Endothelial cell of umbilical vein (primary cell): ENCODE measurements around the gene TSHB. TPM values are rescaled to one million over a fixed set of nuclear protein-coding genes. Genes with fewer than 3 reads are reported as not detected.

Source experiments
- BruUV-seq: library from RNA; stranded (reverse); fragments of 400-500 nt; replicated peaks from 2 replicates; lab custom pipeline; 2021; lab: Mats Ljungman, UMichigan
- CTCF ChIA-PET: fragments of 300-600, 350-600 bp; sonication (Branson Sonifier 250); formaldehyde crosslinking; loops from one replicate; lab custom pipeline; 2021; ENCODE audit warnings: antibody characterized with exemption, inconsistent platforms; lab: Charles Lee
- POLR2A ChIA-PET: fragments of 300-600, 350-600 bp; sonication (Branson Sonifier 250); formaldehyde crosslinking; loops from one replicate; lab custom pipeline; 2021; ENCODE audit warnings: antibody characterized with exemption, inconsistent platforms; lab: Charles Lee
- DNase-seq: peaks from one replicate; pipeline ENCODE4 v3.0.0-alpha.2; 2011; ENCODE audit warnings: low read depth, low spot score
- FAIRE-seq: peaks from 2 replicates; lab custom pipeline; 2011; peaks lifted over from hg19 to GRCh38; lab: Jason Lieb, UNC
- H2AFZ ChIP-seq: 2 replicates; pipeline ENCODE4 v1.6.0; 2012; ENCODE audit warnings: low read depth, low read length, control low read depth, inconsistent platforms
- H3K27ac ChIP-seq: 2 replicates; pipeline ENCODE4 v1.5.1; 2011; ENCODE audit warnings: low read depth, mild to moderate bottlenecking, control low read depth, low read length, moderate library complexity; ENCODE audit not compliant: insufficient read depth
- H3K27me3 ChIP-seq, 2 experiments: 2 replicates each; pipeline versions ENCODE4 v1.6.0 to v1.6.1; 2011; ENCODE audit warnings: low read length in 2 of 2, mixed read lengths in 1 of 2; ENCODE audit not compliant: control insufficient read depth in 2 of 2, insufficient read depth in 2 of 2
- H3K36me3 ChIP-seq, 2 experiments: 2 replicates in 1 of 2; 3 replicates in 1 of 2; pipeline ENCODE4 v1.5.1; 2011; ENCODE audit warnings: low read length in 2 of 2, mild to moderate bottlenecking in 1 of 2, moderate library complexity in 1 of 2; ENCODE audit not compliant: control insufficient read depth in 2 of 2, insufficient read depth in 2 of 2; ENCODE audit errors: extremely low read depth in 1 of 2
- H3K4me1 ChIP-seq: 3 replicates; pipeline ENCODE4 v1.5.1; 2011; ENCODE audit warnings: mild to moderate bottlenecking, low read length; ENCODE audit not compliant: control insufficient read depth, insufficient read depth; ENCODE audit errors: extremely low read depth
- H3K4me2 ChIP-seq: 2 replicates; pipeline ENCODE4 v1.6.1; 2011; ENCODE audit warnings: low read length, control low read depth, mixed read lengths; ENCODE audit not compliant: insufficient read depth
- H3K4me3 ChIP-seq, 3 experiments: fragments of 200-600 bp in 1 of 3; sonication (generic), shearing (Covaris generic) in 1 of 3; replicated peaks in 1 of 3; 2 replicates each; pipeline ENCODE4 v1.5.1; 2011 to 2016; ENCODE audit warnings: control low read depth in 3 of 3, low read length in 3 of 3, mild to moderate bottlenecking in 2 of 3, inconsistent platforms in 1 of 3, low read depth in 1 of 3, moderate library complexity in 1 of 3; ENCODE audit not compliant: insufficient read depth in 1 of 3
- H3K79me2 ChIP-seq: 2 replicates; pipeline ENCODE4 v1.6.0; 2012; ENCODE audit warnings: low read length, inconsistent platforms; ENCODE audit not compliant: control insufficient read depth, insufficient read depth
- H3K9ac ChIP-seq: replicated peaks from 2 replicates; pipeline ENCODE3; 2011; ENCODE audit warnings: low read length, control low read depth; ENCODE audit not compliant: insufficient read depth; ENCODE audit errors: extremely low read depth
- H3K9me1 ChIP-seq: replicated peaks from 3 replicates; pipeline ENCODE4 v1.6.0; 2011; ENCODE audit warnings: mild to moderate bottlenecking, low read length; ENCODE audit not compliant: control insufficient read depth, insufficient read depth; ENCODE audit errors: extremely low read depth
- H3K9me3 ChIP-seq: replicated peaks from 2 replicates; pipeline ENCODE4 v1.5.1; 2012; ENCODE audit warnings: low read length, inconsistent platforms; ENCODE audit not compliant: control insufficient read depth, insufficient read depth
- H4K20me1 ChIP-seq: replicated peaks from 2 replicates; pipeline ENCODE3; 2011; ENCODE audit warnings: mild to moderate bottlenecking, low read length; ENCODE audit not compliant: control insufficient read depth, insufficient read depth; ENCODE audit errors: extremely low read depth
- CTCF ChIP-seq, 2 donors: IDR thresholded peaks; 1 replicate in 1 of 2; 2 replicates in 1 of 2; pipeline ENCODE4 v1.5.1; 2011; ENCODE audit warnings: low read length in 2 of 2, mild to moderate bottlenecking in 2 of 2, moderate library complexity in 2 of 2, control low read depth in 1 of 2, inconsistent platforms in 1 of 2, low read depth in 1 of 2; ENCODE audit not compliant: insufficient read depth in 1 of 2; ENCODE audit errors: extremely low read depth in 1 of 2
- EZH2 ChIP-seq: IDR thresholded peaks from 2 replicates; pipeline ENCODE4 v1.6.1; 2012; ENCODE audit warnings: borderline replicate concordance, low read depth, mild to moderate bottlenecking, moderate library complexity, low read length, inconsistent platforms; ENCODE audit not compliant: severe bottlenecking
- FOS ChIP-seq: IDR thresholded peaks from 2 replicates; pipeline ENCODE4 v1.6.1; 2011; ENCODE audit warnings: mild to moderate bottlenecking, low read length, moderate library complexity, borderline replicate concordance; ENCODE audit not compliant: insufficient read depth
- GATA2 ChIP-seq: IDR thresholded peaks from 2 replicates; pipeline ENCODE4 v1.7.0; 2011; ENCODE audit warnings: low read depth, mild to moderate bottlenecking, moderate library complexity, mixed read lengths, low read length; ENCODE audit not compliant: insufficient read length, insufficient read depth
- JUN ChIP-seq: IDR thresholded peaks from 2 replicates; pipeline ENCODE4 v1.6.1; 2011; ENCODE audit warnings: borderline replicate concordance, low read depth; ENCODE audit not compliant: insufficient read length, insufficient read depth
- MAX ChIP-seq: IDR thresholded peaks from 2 replicates; pipeline ENCODE4 v1.6.1; 2011; ENCODE audit not compliant: insufficient read depth, insufficient read length
- MYC ChIP-seq: IDR thresholded peaks from one replicate; pipeline ENCODE4 v1.6.1; 2011; ENCODE audit warnings: mild to moderate bottlenecking, low read depth, low read length
- POLR2A ChIP-seq: IDR thresholded peaks from 2 replicates; pipeline ENCODE4 v1.6.1; 2012; ENCODE audit warnings: low read depth, mild to moderate bottlenecking, control low read depth, low read length
- POLR2AphosphoS5 ChIP-seq: IDR thresholded peaks from 2 replicates; pipeline ENCODE4 v1.6.1; 2012; ENCODE audit warnings: low read depth, mild to moderate bottlenecking, control low read depth, low read length, moderate library complexity; ENCODE audit not compliant: insufficient read depth
- dilution Hi-C: fragments of 300-500 bp; cut with MboI; formaldehyde crosslinking; loops from one replicate; pipeline ENCODE4 v1.15.0; 2019; ENCODE audit warnings: low sequenced_read_pairs; ENCODE audit not compliant: extremely low pct_ligation_motif_present
- intact Hi-C: fragments of 100-400 bp; cut with micrococcal nuclease; formaldehyde crosslinking; loops from one replicate; pipeline ENCODE4 v1.10.0; 2022
- polyA plus RNA-seq, 4 experiments: library from polyadenylated mRNA; depleted of rRNA in 3 of 4; stranded (reverse) in 3 of 4; unstranded in 1 of 4; fragments of >200 nt; gene quantifications; 2 replicates each; pipeline versions ENCODE4 v1.2.1 to v1.2.3, GENCODE V29; 2011 to 2012; ENCODE audit warnings: missing spikeins in 1 of 4
- total RNA-seq: library from RNA; stranded (reverse); gene quantifications from 2 replicates; pipeline ENCODE4 v1.2.3, GENCODE V29; 2021

TSHB gene
- total and polyA plus RNA-seq, 2 donors (not counting 3 experiments of a cell fraction or from before 2014, with no cell fraction given), result not detected

GRCh38 chr1:115067161-115067859 is 37.7 kb downstream of the TSHB start:
- Histone ChIP-seq H4K20me1 (no peaks in the 10 kb centered on the region), H3K27me3 (no peaks in the 10 kb centered on the region), H3K36me3 (no peaks in the 10 kb centered on the region), H3K79me2 (no peaks in the 10 kb centered on the region), H3K9me1 (no peaks in the 10 kb centered on the region), H3K27ac (no peak overlapping the region), H3K4me2 (no peak overlapping the region), H3K4me1 (peaks cover 11% of the 10 kb centered on the region), H3K9me3 (no peaks in the 10 kb centered on the region), H2AFZ (no peak overlapping the region), H3K9ac (no peak overlapping the region), H3K4me3 (no peak overlapping the region)
- no peak for FAIRE-seq
- no peak for TF ChIP-seq EZH2
- no peak for TF ChIP-seq MYC
- no peak for TF ChIP-seq POLR2A
- TF ChIP-seq POLR2AphosphoS5, result no peak
- intact Hi-C loops, result loop anchor here (10.0 kb wide), 2 partner anchors 313 to 393 kb away; partner anchors contain the start of genes CSDE1 and DENND2C
- DNase-seq, result no peak
- ChIA-PET POLR2A (no interaction called here), CTCF (interaction anchor here (0.8 to 1.0 kb wide), 2 partner anchors 11 to 15 kb away, joined by 3 read pairs; no protein-coding TSS in a partner anchor)
- no TSS peak for BruUV-seq
- dilution Hi-C loops, result no loop called here

GRCh38 chr1:115068826-115069585 is 39.4 kb downstream of the TSHB start:
- dilution Hi-C loops (no loop called here), intact Hi-C loops (loop anchor here (10.0 kb wide), 2 partner anchors 314 to 394 kb away; partner anchors contain the start of genes CSDE1 and DENND2C)
- no peaks in the 10 kb centered on the region for H3K9me1 ChIP-seq
- H3K27ac ChIP-seq, result no peak overlapping the region
- H3K9ac ChIP-seq, result no peak overlapping the region
- BruUV-seq, result no TSS peak
- H2AFZ ChIP-seq, result no peak overlapping the region
- no peaks in the 10 kb centered on the region for H3K36me3 ChIP-seq
- no peak overlapping the region for H3K4me3 ChIP-seq
- ChIA-PET CTCF (no interaction called here), POLR2A (no interaction called here)
- no peaks in the 10 kb centered on the region for H3K4me1 ChIP-seq
- H3K4me2 ChIP-seq, result no peak overlapping the region
- no peaks in the 10 kb centered on the region for H3K79me2 ChIP-seq
- no peaks in the 10 kb centered on the region for H3K9me3 ChIP-seq
- DNase-seq, result no peak
- no peaks in the 10 kb centered on the region for H3K27me3 ChIP-seq
- no peaks in the 10 kb centered on the region for H4K20me1 ChIP-seq
- TF ChIP-seq POLR2AphosphoS5 (no peak), FOS (no peak), POLR2A (no peak), MAX (no peak), MYC (no peak), EZH2 (no peak), GATA2 (no peak), JUN (no peak), CTCF (IDR thresholded peaks at IDR 0.05; ENCODE audit: extremely low read depth in 1 of 2, insufficient read depth in 1 of 2, low read depth in 1 of 2, low read length in 2 of 2) (no peak)
- FAIRE-seq, result no peak
